Measurements from ENCODE around the gene DHX16. TPM values are rescaled to one million over a fixed set of nuclear protein-coding genes. Genes with fewer than 3 reads are reported as not detected.
A peak's percentile ranks its signal among the peaks of the same experiment; 100 is the strongest.

DHX16 gene
- total RNA-seq, 1 donor from 2014 or later: 52.0 TPM

DNA sequence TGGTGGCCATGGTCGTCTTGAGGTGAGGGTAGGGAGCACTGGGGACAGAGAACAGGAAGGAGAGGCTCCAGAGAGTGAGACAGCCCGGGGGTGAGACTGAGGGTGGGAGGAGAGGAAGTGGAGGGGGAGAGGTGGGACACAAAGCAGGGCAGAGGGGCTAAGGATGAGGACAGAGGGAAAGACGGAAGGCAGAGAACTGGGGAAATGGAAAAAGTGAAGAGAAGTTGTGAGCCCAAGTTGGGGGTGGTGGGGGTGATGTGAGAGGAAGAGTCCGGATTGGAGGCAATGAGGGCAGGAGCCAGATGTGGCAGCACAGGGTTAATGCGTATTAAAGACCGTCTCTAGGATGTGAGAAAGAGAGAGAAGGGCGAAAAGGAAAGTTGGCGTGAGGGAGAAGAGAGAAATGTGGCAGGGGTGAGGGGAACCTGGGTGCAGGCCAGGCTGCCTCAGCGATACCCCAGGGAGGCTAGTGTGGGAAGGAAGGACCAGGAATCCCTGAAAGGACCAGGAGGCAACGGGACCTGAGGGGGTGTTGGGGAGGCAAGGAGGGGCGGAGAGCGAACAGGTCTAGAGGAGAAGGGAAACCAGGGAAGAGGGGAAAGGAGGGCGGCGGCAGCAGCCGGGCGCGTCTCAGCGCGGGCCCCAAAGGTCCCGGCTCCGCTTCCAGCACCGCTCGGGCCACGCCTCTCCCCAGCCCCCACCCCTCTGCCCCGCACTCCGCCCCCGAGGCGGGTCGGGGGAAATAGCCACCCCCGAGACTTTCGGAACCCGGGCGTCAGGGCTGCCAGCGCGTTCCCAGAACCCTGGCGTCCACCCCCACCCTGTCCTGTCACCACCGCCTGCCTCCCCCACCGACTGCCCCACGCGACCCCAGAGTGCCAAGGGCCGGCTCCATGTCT is 13.5 kb upstream of the DHX16 start, which contains the start of gene PPP1R18:
PPP1R18 (minus strand) TSS at position 637 of the 899 bp plus-strand sequence; CDS start at position 10, 627 bp downstream.
- TF ChIP-seq, protein P1, sequence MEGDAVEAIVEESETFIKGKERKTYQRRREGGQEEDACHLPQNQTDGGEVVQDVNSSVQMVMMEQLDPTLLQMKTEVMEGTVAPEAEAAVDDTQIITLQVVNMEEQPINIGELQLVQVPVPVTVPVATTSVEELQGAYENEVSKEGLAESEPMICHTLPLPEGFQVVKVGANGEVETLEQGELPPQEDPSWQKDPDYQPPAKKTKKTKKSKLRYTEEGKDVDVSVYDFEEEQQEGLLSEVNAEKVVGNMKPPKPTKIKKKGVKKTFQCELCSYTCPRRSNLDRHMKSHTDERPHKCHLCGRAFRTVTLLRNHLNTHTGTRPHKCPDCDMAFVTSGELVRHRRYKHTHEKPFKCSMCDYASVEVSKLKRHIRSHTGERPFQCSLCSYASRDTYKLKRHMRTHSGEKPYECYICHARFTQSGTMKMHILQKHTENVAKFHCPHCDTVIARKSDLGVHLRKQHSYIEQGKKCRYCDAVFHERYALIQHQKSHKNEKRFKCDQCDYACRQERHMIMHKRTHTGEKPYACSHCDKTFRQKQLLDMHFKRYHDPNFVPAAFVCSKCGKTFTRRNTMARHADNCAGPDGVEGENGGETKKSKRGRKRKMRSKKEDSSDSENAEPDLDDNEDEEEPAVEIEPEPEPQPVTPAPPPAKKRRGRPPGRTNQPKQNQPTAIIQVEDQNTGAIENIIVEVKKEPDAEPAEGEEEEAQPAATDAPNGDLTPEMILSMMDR (conservative IDR thresholded peaks at IDR 0.05; ENCODE audit: low read depth, low read length): no peak
- no peak for DNase-seq (ENCODE audit: low read depth)
- H3K4me3 ChIP-seq (ENCODE audit: low read depth, low read length): peak within 1 kb of the TSS; percentile 94

GRCh38 chr6:30685157-30686008 is 12.6 kb upstream of the DHX16 start:
- H3K4me3 ChIP-seq (ENCODE audit: low read depth, low read length): peak overlapping the region; percentile 94
- no peak for DNase-seq (ENCODE audit: low read depth)
- TF ChIP-seq, protein P1 (conservative IDR thresholded peaks at IDR 0.05; ENCODE audit: low read depth, low read length): peak; percentile 30

DNA sequence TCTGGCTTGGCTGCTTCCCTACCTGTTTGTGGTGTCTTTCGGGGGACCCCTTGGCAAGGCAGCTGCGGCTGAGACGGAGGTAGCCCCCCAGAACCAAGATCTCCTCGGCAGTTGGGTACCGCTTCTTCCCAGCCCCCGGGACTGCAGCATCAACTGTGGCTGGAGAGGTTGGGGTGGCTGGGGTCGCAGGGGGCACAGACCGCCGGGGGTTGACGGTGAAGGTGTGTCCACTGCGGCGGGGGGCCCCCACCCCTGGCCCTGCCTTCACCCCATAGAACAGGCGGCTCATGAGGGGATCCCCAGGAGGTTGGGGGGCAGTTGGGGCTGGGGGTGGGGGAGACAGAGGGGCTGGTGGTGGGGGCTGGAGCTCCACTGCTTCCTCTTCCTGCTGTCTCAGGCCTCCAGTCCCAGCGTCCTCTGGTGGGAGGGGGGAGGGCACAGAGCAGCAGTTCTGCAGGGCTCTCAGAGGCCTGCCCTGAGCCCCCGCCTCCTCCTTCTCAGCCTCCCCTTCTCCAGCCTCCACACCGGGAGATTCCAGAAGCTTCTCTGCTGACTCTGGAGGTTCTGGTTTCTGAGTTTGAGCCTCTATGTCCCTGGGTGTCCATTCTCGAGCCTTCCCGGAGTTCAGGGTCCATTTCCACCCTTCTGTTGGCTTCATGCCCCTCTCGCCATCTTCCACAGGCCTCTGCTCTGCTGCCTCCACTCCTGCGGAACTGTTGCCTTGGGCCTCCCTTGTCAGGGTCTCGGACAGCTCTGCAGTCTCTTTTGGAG is 11.8 kb upstream of the DHX16 start:
- H3K4me3 ChIP-seq (ENCODE audit: low read depth, low read length): peak overlapping the region; percentile 94
- TF ChIP-seq, protein P1 (conservative IDR thresholded peaks at IDR 0.05; ENCODE audit: low read depth, low read length): no peak
- DNase-seq (ENCODE audit: low read depth): no peak

GRCh38 chr6:30683980-30684338 is 11.2 kb upstream of the DHX16 start:
- TF ChIP-seq, protein P1 (conservative IDR thresholded peaks at IDR 0.05; ENCODE audit: low read depth, low read length): no peak
- DNase-seq (ENCODE audit: low read depth): no peak

GRCh38 chr6:30683183-30683979 is 10.6 kb upstream of the DHX16 start:
- H3K4me3 ChIP-seq (ENCODE audit: low read depth, low read length): peak overlapping the region; percentile 94
- no peak for DNase-seq (ENCODE audit: low read depth)
- TF ChIP-seq, protein P1 (conservative IDR thresholded peaks at IDR 0.05; ENCODE audit: low read depth, low read length): no peak

More at GRCh38 chr6:30683980-30684338, 11.2 kb upstream of the DHX16 start:
- peak overlapping the region; percentile 94 for H3K4me3 ChIP-seq (ENCODE audit: low read depth, low read length)
